ENCODE measurements around the gene THADA.

DNA sequence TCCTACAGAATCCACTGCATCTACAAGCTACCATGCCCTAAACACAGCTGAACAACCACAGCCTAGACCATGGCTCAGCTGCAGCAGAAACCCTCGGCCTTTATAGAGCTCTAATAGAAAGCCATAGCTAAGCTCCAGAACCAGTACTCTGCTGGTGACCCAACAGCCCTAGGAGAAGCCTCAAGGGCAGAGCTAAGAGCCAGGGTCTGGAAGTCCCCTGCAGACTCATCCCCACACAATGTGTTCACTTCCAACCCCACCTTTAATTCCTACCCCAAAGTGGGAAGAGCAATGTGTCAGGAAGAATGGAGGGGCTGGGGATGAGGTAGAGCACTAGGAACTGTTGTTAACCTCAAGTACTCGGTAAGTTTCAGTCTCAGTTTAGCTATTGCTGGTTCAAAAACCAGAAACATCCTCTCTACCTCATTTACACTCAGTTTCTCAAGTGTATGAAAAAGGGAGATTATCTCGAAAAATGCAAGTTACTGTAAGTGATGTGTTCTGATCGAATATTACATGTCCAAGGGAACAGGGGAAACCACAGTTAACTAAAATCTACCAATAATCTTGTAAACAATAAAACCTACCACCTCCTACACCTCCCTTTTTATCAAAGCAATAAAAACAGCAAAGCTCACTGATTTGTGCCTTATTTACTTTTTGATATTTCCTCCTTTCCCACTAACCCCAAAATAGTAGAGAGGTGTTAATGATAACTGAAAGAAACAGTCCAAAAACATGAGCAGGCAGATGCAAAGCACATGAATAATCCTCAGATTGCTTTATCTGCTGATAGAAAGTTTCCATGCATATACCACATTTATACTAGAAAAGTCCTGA lies 36.2 kb downstream of the THADA start:
- TF ChIP-seq POLR2AphosphoS5 (IDR thresholded peaks at IDR 0.05; ENCODE audit: low read depth) = no peak
- TF ChIP-seq, protein P1, sequence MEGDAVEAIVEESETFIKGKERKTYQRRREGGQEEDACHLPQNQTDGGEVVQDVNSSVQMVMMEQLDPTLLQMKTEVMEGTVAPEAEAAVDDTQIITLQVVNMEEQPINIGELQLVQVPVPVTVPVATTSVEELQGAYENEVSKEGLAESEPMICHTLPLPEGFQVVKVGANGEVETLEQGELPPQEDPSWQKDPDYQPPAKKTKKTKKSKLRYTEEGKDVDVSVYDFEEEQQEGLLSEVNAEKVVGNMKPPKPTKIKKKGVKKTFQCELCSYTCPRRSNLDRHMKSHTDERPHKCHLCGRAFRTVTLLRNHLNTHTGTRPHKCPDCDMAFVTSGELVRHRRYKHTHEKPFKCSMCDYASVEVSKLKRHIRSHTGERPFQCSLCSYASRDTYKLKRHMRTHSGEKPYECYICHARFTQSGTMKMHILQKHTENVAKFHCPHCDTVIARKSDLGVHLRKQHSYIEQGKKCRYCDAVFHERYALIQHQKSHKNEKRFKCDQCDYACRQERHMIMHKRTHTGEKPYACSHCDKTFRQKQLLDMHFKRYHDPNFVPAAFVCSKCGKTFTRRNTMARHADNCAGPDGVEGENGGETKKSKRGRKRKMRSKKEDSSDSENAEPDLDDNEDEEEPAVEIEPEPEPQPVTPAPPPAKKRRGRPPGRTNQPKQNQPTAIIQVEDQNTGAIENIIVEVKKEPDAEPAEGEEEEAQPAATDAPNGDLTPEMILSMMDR (IDR thresholded peaks at IDR 0.05; ENCODE audit: insufficient read depth, low read length) = no peak
- TF ChIP-seq, protein P2, sequence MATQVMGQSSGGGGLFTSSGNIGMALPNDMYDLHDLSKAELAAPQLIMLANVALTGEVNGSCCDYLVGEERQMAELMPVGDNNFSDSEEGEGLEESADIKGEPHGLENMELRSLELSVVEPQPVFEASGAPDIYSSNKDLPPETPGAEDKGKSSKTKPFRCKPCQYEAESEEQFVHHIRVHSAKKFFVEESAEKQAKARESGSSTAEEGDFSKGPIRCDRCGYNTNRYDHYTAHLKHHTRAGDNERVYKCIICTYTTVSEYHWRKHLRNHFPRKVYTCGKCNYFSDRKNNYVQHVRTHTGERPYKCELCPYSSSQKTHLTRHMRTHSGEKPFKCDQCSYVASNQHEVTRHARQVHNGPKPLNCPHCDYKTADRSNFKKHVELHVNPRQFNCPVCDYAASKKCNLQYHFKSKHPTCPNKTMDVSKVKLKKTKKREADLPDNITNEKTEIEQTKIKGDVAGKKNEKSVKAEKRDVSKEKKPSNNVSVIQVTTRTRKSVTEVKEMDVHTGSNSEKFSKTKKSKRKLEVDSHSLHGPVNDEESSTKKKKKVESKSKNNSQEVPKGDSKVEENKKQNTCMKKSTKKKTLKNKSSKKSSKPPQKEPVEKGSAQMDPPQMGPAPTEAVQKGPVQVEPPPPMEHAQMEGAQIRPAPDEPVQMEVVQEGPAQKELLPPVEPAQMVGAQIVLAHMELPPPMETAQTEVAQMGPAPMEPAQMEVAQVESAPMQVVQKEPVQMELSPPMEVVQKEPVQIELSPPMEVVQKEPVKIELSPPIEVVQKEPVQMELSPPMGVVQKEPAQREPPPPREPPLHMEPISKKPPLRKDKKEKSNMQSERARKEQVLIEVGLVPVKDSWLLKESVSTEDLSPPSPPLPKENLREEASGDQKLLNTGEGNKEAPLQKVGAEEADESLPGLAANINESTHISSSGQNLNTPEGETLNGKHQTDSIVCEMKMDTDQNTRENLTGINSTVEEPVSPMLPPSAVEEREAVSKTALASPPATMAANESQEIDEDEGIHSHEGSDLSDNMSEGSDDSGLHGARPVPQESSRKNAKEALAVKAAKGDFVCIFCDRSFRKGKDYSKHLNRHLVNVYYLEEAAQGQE (IDR thresholded peaks at IDR 0.05; ENCODE audit: insufficient replicate concordance, low read depth) = no peak

All from HL-60 (cell line).